Trophoblast cell (in vitro differentiated cells and primary cell): ENCODE measurements around the gene DARS2.

Experiments used
- DNase-seq, 2 donors: peaks; one replicate each; pipeline ENCODE4 v3.0.0-alpha.2; 2016
- H2AFZ ChIP-seq: 2 replicates; pipeline ENCODE4 v1.6.1; 2013; ENCODE audit warnings: low read length, moderate library complexity, mild to moderate bottlenecking; ENCODE audit not compliant: insufficient read depth, poor library complexity
- H2AK5ac ChIP-seq: 2 replicates; pipeline ENCODE4 v1.6.1; 2013; ENCODE audit warnings: mild to moderate bottlenecking, low read length
- H2BK120ac ChIP-seq: 2 replicates; pipeline ENCODE4 v1.6.1; 2013; ENCODE audit warnings: low read length, mild to moderate bottlenecking, moderate library complexity; ENCODE audit not compliant: insufficient read depth, poor library complexity
- H2BK12ac ChIP-seq: 2 replicates; pipeline ENCODE4 v1.6.1; 2013; ENCODE audit warnings: mild to moderate bottlenecking, low read length, moderate library complexity
- H2BK5ac ChIP-seq: 2 replicates; pipeline ENCODE4 v1.6.1; 2013; ENCODE audit warnings: low read length, low read depth, moderate library complexity, mild to moderate bottlenecking; ENCODE audit not compliant: poor library complexity
- H3K14ac ChIP-seq: 2 replicates; pipeline ENCODE4 v1.6.1; 2013; ENCODE audit warnings: mild to moderate bottlenecking, low read length
- H3K18ac ChIP-seq: 2 replicates; pipeline ENCODE4 v1.6.1; 2013; ENCODE audit warnings: mild to moderate bottlenecking, low read length
- H3K23ac ChIP-seq: 2 replicates; pipeline ENCODE4 v1.6.1; 2013; ENCODE audit warnings: low read length
- H3K27ac ChIP-seq: 2 replicates; pipeline ENCODE4 v1.5.1; 2013; ENCODE audit warnings: low read depth, mild to moderate bottlenecking, inconsistent platforms, low read length, moderate library complexity
- H3K27me3 ChIP-seq: 2 replicates; pipeline ENCODE4 v1.6.1; 2013; ENCODE audit warnings: inconsistent platforms, mild to moderate bottlenecking, low read length, moderate library complexity; ENCODE audit not compliant: insufficient read depth
- H3K36me3 ChIP-seq, 2 experiments: 1 replicate in 1 of 2; 2 replicates in 1 of 2; pipeline ENCODE4 v1.6.1; 2013; ENCODE audit warnings: low read length in 2 of 2, mild to moderate bottlenecking in 2 of 2, moderate library complexity in 1 of 2; ENCODE audit not compliant: insufficient read depth in 2 of 2, control insufficient read depth in 1 of 2
- H3K4ac ChIP-seq: 2 replicates; pipeline ENCODE4 v1.6.1; 2013; ENCODE audit warnings: low read depth, mild to moderate bottlenecking, low read length, moderate library complexity
- H3K4me1 ChIP-seq, 2 experiments: 1 replicate in 1 of 2; 2 replicates in 1 of 2; pipeline ENCODE4 v1.6.1; 2013; ENCODE audit warnings: low read length in 2 of 2, mild to moderate bottlenecking in 2 of 2, moderate library complexity in 1 of 2; ENCODE audit not compliant: insufficient read depth in 2 of 2, control insufficient read depth in 1 of 2
- H3K4me2 ChIP-seq: 2 replicates; pipeline ENCODE4 v1.6.1; 2013; ENCODE audit warnings: inconsistent platforms, mild to moderate bottlenecking, low read length, moderate library complexity
- H3K4me3 ChIP-seq: 2 replicates; pipeline ENCODE4 v1.5.1; 2013; ENCODE audit warnings: mild to moderate bottlenecking, low read depth, low read length, inconsistent platforms
- H3K79me1 ChIP-seq: one replicate; pipeline ENCODE4 v1.6.1; 2013; ENCODE audit warnings: low read length
- H3K79me2 ChIP-seq: 2 replicates; pipeline ENCODE4 v1.6.1; 2013; ENCODE audit warnings: low read length, mild to moderate bottlenecking; ENCODE audit not compliant: control insufficient read depth, insufficient read depth, poor library complexity
- H3K9ac ChIP-seq: 2 replicates; pipeline ENCODE4 v1.6.1; 2013; ENCODE audit warnings: mild to moderate bottlenecking, low read length
- H3K9me3 ChIP-seq: 2 replicates; pipeline ENCODE4 v1.6.1; 2013; ENCODE audit warnings: low read depth, mild to moderate bottlenecking, control low read depth, inconsistent platforms, low read length; ENCODE audit not compliant: insufficient read depth
- H4K12ac ChIP-seq: 2 replicates; pipeline ENCODE4 v1.6.1; 2013; ENCODE audit warnings: low read depth, mild to moderate bottlenecking, low read length, moderate library complexity
- H4K8ac ChIP-seq: 2 replicates; pipeline ENCODE4 v1.6.1; 2013; ENCODE audit warnings: low read depth, mild to moderate bottlenecking, low read length, moderate library complexity
- H4K91ac ChIP-seq: one replicate; pipeline ENCODE4 v1.6.1; 2013; ENCODE audit warnings: low read depth, mild to moderate bottlenecking, low read length, moderate library complexity
- whole genome bisulfite sequencing: extraction: QIAGEN DNeasy Blood & Tissue Kit; methylation state at CpG from one replicate; pipeline ENCODE4 v1.1.7; 2013; ENCODE audit warnings: missing lambda C conversion rate; ENCODE audit not compliant: insufficient read length, insufficient coverage; ENCODE audit errors: extremely low coverage; 5-methylcytosine and 5-hydroxymethylcytosine counted together

DARS2 gene

GRCh38 chr1:173894189-173894588 lies 69.7 kb downstream of the DARS2 start:
- no peak overlapping the region for H4K12ac ChIP-seq
- no peak overlapping the region for H2AK5ac ChIP-seq
- H3K27ac ChIP-seq: no peak overlapping the region
- no peak overlapping the region for H2BK12ac ChIP-seq
- H4K91ac ChIP-seq: no peak overlapping the region
- H2BK5ac ChIP-seq: no peak overlapping the region
- H3K23ac ChIP-seq: no peak overlapping the region
- WGBS: no CpG with 5 or more reads among the region's 3 CpGs
- H3K4me1 ChIP-seq: no peaks in the 10 kb centered on the region
- no peak overlapping the region for H3K14ac ChIP-seq
- no peaks in the 10 kb centered on the region for H3K79me2 ChIP-seq
- no peak overlapping the region for H3K4me2 ChIP-seq
- DNase-seq: no peak
- H3K36me3 ChIP-seq: no peaks in the 10 kb centered on the region
- H4K8ac ChIP-seq: no peak overlapping the region
- H3K9me3 ChIP-seq: no peaks in the 10 kb centered on the region
- no peaks in the 10 kb centered on the region for H3K79me1 ChIP-seq
- no peak overlapping the region for H3K18ac ChIP-seq
- no peak overlapping the region for H2AFZ ChIP-seq
- H2BK120ac ChIP-seq: no peak overlapping the region
- H3K27me3 ChIP-seq: no peaks in the 10 kb centered on the region
- no peak overlapping the region for H3K9ac ChIP-seq
- no peak overlapping the region for H3K4me3 ChIP-seq
- no peak overlapping the region for H3K4ac ChIP-seq

- Histone ChIP-seq H3K14ac (no peak overlapping the region), H2AK5ac (no peak overlapping the region), H4K8ac (no peak overlapping the region), H3K79me1 (no peaks in the 10 kb centered on the region), H3K4ac (no peak overlapping the region), H3K79me2 (no peaks in the 10 kb centered on the region), H3K4me2 (no peak overlapping the region), H2BK120ac (no peak overlapping the region), H3K27ac (no peak overlapping the region), H4K12ac (no peak overlapping the region), H3K23ac (no peak overlapping the region), H3K27me3 (no peaks in the 10 kb centered on the region), H3K9ac (no peak overlapping the region), H3K4me1 (no peaks in the 10 kb centered on the region), H2AFZ (no peak overlapping the region), H3K4me3 (no peak overlapping the region), H3K18ac (no peak overlapping the region), H4K91ac (no peak overlapping the region), H2BK12ac (no peak overlapping the region), H2BK5ac (no peak overlapping the region), H3K9me3 (no peaks in the 10 kb centered on the region), H3K36me3 (no peaks in the 10 kb centered on the region)
- no peak for DNase-seq
- no CpG with 5 or more reads among the region's 2 CpGs for WGBS
Measured at GRCh38 chr1:173900427-173900826, 76.0 kb downstream of the DARS2 start.

GRCh38 chr1:173900992-173901391 lies 76.5 kb downstream of the DARS2 start:
- no peak overlapping the region for H3K4me3 ChIP-seq
- H2AFZ ChIP-seq: no peak overlapping the region
- no peak overlapping the region for H4K8ac ChIP-seq
- H2BK120ac ChIP-seq: no peak overlapping the region
- H3K23ac ChIP-seq: no peak overlapping the region
- H3K4me2 ChIP-seq: no peak overlapping the region
- no peak overlapping the region for H3K18ac ChIP-seq
- no peaks in the 10 kb centered on the region for H3K79me1 ChIP-seq
- H3K14ac ChIP-seq: no peak overlapping the region
- no peak overlapping the region for H3K9ac ChIP-seq
- no peak overlapping the region for H4K12ac ChIP-seq
- no peaks in the 10 kb centered on the region for H3K4me1 ChIP-seq
- no peaks in the 10 kb centered on the region for H3K36me3 ChIP-seq
- no peaks in the 10 kb centered on the region for H3K9me3 ChIP-seq
- no peak overlapping the region for H3K4ac ChIP-seq
- no peak overlapping the region for H4K91ac ChIP-seq
- H3K27ac ChIP-seq: no peak overlapping the region
- DNase-seq: no peak
- no peak overlapping the region for H2BK12ac ChIP-seq
- no peaks in the 10 kb centered on the region for H3K79me2 ChIP-seq
- no peak overlapping the region for H2AK5ac ChIP-seq
- H3K27me3 ChIP-seq: no peaks in the 10 kb centered on the region
- WGBS: no CpG with 5 or more reads among the region's 3 CpGs
- no peak overlapping the region for H2BK5ac ChIP-seq

DNA sequence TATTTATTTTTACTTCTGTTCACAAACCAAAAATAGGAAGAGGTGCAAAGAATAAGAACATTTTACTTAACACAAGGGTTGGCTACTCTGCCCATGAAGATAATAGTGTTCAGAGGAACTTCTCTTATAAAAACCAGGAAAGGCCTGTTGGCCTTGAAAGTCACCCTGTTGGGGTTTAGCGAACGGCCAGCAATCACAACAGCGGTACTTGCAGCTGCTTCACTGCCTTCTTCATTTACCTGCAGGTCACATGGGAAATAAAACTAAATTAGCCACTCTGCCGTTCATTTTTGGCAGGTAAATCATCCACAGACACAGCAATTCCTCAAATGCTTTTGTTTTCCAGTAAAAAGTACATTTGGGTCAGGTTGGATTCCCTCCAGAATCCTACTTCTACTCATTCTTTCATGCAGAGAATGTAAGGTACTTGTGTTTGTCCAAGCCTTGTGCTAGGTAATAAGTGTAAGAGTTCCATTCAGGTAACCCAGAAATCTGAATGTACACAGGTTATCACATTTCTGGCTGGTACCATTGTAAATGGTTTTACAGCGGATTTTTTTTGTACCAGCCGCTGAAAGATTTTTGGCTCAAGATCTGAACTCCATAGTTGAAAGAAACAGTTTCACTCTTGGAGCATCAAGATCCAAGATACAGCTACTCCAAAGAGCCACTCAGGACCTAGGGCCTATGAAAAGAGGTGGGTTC lies 79.5 kb downstream of the DARS2 start:
- Histone ChIP-seq H3K4me1 (no peaks in the 10 kb centered on the region), H3K9me3 (no peaks in the 10 kb centered on the region), H2BK12ac (no peak overlapping the region), H4K91ac (no peak overlapping the region), H2AK5ac (no peak overlapping the region), H2AFZ (no peak overlapping the region), H3K18ac (no peak overlapping the region), H3K27ac (no peak overlapping the region), H3K9ac (no peak overlapping the region), H3K14ac (no peak overlapping the region), H3K4ac (no peak overlapping the region), H2BK5ac (no peak overlapping the region), H3K4me2 (no peak overlapping the region), H3K4me3 (no peak overlapping the region), H4K8ac (no peak overlapping the region), H3K79me1 (no peaks in the 10 kb centered on the region), H3K27me3 (no peaks in the 10 kb centered on the region), H4K12ac (no peak overlapping the region), H3K23ac (no peak overlapping the region), H3K36me3 (no peaks in the 10 kb centered on the region), H2BK120ac (no peak overlapping the region), H3K79me2 (no peaks in the 10 kb centered on the region)
- DNase-seq: peak in 1 of 2 donors; percentile 39
- WGBS: no CpG with 5 or more reads among the region's 6 CpGs
